DMS53 treated with DMSO at 0.1 percent for 48 hours (cell line): ENCODE data around the gene DDX24.
"Not testable (repeated sequence)": the region's sequence is repeated elsewhere in the genome, so short reads cannot be mapped to it uniquely, and the experiment has no call there.

Source experiments
- DNase-seq: peaks from one replicate; lab custom pipeline; 2025; ENCODE audit not compliant: unreplicated experiment; lab: John Stamatoyannopoulos, UW

DDX24 gene

GRCh38 chr14:94081386-94081820, 401 bp upstream of the DDX24 start:
- no peak for DNase-seq

- DNase-seq: no peak
Measured at GRCh38 chr14:94079891-94080620, 946 bp downstream of the DDX24 start.

- no peak for DNase-seq
Measured at GRCh38 chr14:94077823-94078222, 3.2 kb downstream of the DDX24 start.

GRCh38 chr14:94077111-94077821, 3.7 kb downstream of the DDX24 start:
- DNase-seq: no peak

- no peak for DNase-seq
Measured at GRCh38 chr14:94075008-94075407, 6.0 kb downstream of the DDX24 start.

GRCh38 chr14:94074534-94074933, 6.5 kb downstream of the DDX24 start:
- DNase-seq: no peak

DNA sequence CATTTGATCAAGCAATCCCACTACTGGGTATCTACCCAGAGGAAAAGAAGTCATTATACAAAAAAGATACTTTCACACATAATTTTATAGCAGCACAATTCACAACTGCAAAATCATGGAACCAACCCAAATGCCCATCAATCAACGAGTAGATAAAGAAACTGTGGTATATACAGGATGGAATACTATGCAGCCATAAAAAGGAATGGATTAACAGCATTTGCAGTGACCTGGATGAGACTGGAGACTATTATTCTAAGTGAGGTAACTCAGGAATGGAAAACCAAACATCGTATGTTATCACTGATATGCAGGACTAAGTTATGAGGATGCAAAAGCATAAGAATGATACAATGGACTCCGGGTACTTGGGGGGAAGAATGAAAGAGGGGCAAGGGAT, 8.9 kb downstream of the DDX24 start:
- not testable (repeated sequence) for DNase-seq

- peak; percentile 31 for DNase-seq
Measured at GRCh38 chr14:94066089-94066676, 14.8 kb downstream of the DDX24 start.

DNA sequence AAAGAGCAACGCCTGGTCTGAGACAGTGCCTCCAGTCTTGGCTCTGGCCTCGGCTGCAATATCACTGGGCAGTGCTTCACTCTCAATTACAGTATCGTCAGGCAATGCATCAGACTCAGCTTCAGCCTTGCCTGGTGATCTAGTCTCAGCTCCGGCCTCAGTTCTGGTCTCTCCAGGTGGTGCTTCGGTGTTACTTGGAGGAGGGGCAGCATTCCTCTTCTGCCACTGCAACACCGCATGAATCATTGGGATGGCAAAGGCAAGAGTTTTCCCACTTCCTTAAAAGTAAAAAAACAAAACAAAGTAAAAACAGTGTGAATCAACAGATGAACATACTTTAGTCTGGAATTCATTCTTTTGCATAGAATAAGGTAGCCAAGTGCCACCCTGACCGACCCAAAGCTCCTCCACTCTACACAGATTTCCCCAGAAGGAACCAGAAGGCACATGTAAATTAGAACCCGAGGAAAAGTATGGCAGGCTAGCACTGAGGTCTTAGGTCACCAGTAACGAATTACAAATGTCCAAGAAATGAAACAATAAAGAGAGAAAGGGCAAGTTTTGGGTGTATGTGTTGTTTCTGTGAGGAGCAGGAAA, 18.6 kb downstream of the DDX24 start:
- DNase-seq: no peak

GRCh38 chr14:94059998-94060397, 21.0 kb downstream of the DDX24 start:
- no peak for DNase-seq

DNA sequence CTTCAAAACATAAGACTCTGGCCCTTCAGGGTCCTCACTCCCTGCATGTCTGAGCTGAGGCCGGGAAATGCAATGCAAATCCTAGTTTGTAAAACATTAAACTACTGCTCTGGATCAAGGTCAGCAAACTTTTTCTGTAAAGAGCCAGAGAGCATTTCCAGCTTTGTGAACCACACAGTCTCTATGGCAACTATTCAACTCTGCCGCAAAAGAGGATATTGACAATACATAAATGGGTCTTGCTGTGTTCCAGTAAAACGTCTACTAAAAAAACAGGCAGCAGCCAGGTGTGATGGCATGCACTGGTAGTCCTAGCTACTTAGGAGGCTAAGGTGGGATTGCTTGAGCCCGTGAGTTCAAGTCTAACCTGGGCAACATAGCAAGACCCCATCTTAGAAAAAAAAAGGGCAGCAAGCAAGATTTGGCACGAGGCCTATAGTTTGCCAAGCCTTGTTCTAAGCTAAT, 22.3 kb downstream of the DDX24 start:
- DNase-seq: no peak

DNA sequence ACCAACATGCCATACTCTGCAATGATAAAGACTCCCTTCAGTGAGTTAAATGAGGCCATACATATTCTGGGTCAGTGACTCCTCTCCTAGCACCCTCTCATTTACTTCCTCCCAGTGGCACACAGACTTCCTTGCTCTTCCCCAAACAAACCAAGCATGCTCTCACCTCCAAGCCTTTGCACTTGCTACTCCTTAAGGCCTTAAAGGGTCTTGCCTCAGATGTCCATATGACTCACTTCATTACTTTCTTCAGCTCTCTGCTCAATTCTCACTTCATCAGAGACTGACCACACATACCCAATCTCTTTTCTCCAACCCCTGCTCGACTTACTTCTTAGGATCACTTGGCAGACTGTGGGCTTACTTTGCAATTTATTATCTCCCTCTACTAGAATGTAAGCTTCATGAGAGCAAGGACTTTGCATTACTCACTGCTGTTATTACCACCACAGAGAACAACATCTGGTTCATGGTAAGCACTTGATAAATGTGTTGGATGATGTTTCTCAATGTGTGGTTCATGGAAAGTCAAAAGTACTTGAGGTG, 22.8 kb downstream of the DDX24 start:
- DNase-seq: no peak

- no peak for DNase-seq
Measured at GRCh38 chr14:94056579-94057308, 24.3 kb downstream of the DDX24 start.

DNA sequence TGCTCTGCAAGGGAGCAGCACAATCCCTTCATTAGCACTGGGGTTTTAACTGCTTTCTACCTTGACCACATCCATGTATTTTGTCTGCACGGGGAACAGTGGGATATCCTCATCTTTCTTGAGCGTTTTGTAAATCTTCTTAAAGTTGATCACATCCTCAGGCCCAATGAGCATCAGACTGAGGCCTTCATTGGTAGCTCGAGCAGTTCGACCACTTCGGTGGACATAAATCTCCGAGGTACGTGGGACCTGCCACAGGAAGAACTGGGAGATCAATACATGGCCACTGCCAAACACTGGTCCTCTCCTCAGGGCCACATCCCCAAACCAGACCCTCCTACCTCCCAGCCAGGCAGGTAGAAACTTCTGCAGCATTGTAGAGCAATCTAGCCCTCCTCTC, 26.1 kb downstream of the DDX24 start:
- DNase-seq: no peak

- no peak for DNase-seq
Measured at GRCh38 chr14:94054401-94054800, 26.6 kb downstream of the DDX24 start.

- no peak for DNase-seq
Measured at GRCh38 chr14:94052662-94053061, 28.3 kb downstream of the DDX24 start.

GRCh38 chr14:94052199-94052598, 28.8 kb downstream of the DDX24 start:
- DNase-seq: no peak

DNA sequence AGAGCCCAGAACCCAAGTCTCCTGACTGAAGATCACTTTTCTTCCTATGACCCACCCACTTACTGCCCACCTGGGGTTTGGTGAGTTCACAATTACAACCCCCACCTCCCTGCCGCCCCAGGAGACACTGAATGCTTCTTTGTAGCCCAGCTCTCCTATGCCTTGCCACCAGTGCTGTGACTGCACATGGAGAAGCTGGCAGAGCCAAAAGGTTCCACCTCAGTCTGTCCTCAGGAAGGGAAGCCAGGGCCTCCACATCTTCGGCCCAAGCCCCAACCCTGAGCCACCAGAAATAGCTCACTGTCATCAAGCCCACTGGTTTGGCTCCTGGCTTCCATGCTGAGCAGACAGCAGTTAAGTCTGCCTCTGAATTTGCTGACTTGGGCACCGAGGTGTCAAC, 29.2 kb downstream of the DDX24 start:
- DNase-seq: no peak

GRCh38 chr14:94051115-94051514, 29.9 kb downstream of the DDX24 start:
- DNase-seq: no peak

- no peak for DNase-seq
Measured at GRCh38 chr14:94050231-94050880, 30.6 kb downstream of the DDX24 start.
